Central memory CD4-positive, alpha-beta T cell (primary cell): Measurements from ENCODE around the gene TUBA3E.
"Not testable (repeated sequence)": the region's sequence is repeated elsewhere in the genome, so short reads cannot be mapped to it uniquely, and the experiment has no call there.

Experiments
- DNase-seq: peaks from one replicate; pipeline ENCODE4 v3.0.0; 2022

TUBA3E gene

GRCh38 chr2:130142396-130143265 is 55.6 kb downstream of the TUBA3E start:
- DNase-seq, result not testable (repeated sequence)
